Right atrium auricular region (tissue), 2 donors: Measurements from ENCODE around the gene DICER1. TPM values are rescaled to one million over a fixed set of nuclear protein-coding genes. Genes with fewer than 3 reads are reported as not detected.

ENCODE experiments used
- DNase-seq: peaks from one replicate; pipeline ENCODE4 v3.0.0-alpha.2; 2019; ENCODE audit warnings: low spot score
- H3K27ac ChIP-seq, 2 donors: fragments of 200-600 bp; sonication (generic); 1 replicate in 1 of 2; 2 replicates in 1 of 2; pipeline ENCODE4 v1.5.1; 2016 to 2019
- H3K27me3 ChIP-seq, 2 donors: fragments of 200-600 bp; sonication (generic); one replicate each; pipeline versions ENCODE4 v1.5.1 to v1.6.0; 2017 to 2019
- H3K36me3 ChIP-seq: fragments of 200-600 bp; sonication (generic); one replicate; pipeline ENCODE4 v1.5.1; 2016
- H3K4me1 ChIP-seq, 2 donors: fragments of 200-600 bp; sonication (generic); one replicate each; pipeline versions ENCODE4 v1.5.1 to v1.6.0; 2017 to 2019
- H3K4me3 ChIP-seq, 2 donors: fragments of 200-600 bp; sonication (generic); 1 replicate in 1 of 2; 2 replicates in 1 of 2; pipeline ENCODE4 v1.5.1; 2017 to 2019; ENCODE audit warnings: mild to moderate bottlenecking in 1 of 2, moderate library complexity in 1 of 2
- H3K9me3 ChIP-seq, 2 donors: fragments of 200-600 bp; sonication (generic); one replicate each; pipeline ENCODE4 v1.5.1; 2019
- total RNA-seq, 2 donors: library from RNA; depleted of rRNA; stranded (reverse); fragments of >200 nt; gene quantifications; one replicate each; pipeline ENCODE4 v1.1.0, GENCODE V29; 2016
- TF ChIP-seq, protein P1 (sequence below), 2 donors: fragments of 200-600 bp; sonication (generic); IDR thresholded peaks; one replicate each; pipeline ENCODE4 v1.5.1; 2019; ENCODE audit warnings: antibody characterized with exemption in 2 of 2

Gene DICER1
- total RNA-seq, 2 donors from 2014 or later, result 15.9 to 23.0 TPM

DNA sequence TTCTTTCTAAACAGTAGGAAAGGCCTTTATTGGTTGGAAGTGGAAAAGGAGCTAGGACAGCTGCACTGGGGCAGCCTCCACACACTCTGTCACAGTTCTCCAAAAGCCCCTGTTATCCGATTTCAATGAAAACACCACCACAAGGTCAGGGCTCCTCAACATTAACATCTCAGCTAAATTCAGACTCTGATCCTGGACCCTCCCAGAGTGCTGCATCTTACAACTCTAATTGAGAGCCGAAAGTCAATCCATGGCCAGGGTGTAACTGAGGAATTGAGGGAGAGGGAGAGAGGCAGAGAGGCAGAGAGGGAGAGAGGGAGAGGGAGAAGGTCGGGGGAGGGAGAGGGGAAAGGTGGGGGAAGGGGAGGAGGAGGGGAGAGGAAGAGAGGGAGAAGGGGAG, 32.1 kb downstream of the DICER1 start:
- no peak overlapping the region for H3K4me3 ChIP-seq
- peaks cover 0 to 5% of the 10 kb centered on the region in 2 donors for H3K4me1 ChIP-seq
- H3K27me3 ChIP-seq, result no peaks in the 10 kb centered on the region
- H3K9me3 ChIP-seq, result no peaks in the 10 kb centered on the region
- TF ChIP-seq, protein P1, sequence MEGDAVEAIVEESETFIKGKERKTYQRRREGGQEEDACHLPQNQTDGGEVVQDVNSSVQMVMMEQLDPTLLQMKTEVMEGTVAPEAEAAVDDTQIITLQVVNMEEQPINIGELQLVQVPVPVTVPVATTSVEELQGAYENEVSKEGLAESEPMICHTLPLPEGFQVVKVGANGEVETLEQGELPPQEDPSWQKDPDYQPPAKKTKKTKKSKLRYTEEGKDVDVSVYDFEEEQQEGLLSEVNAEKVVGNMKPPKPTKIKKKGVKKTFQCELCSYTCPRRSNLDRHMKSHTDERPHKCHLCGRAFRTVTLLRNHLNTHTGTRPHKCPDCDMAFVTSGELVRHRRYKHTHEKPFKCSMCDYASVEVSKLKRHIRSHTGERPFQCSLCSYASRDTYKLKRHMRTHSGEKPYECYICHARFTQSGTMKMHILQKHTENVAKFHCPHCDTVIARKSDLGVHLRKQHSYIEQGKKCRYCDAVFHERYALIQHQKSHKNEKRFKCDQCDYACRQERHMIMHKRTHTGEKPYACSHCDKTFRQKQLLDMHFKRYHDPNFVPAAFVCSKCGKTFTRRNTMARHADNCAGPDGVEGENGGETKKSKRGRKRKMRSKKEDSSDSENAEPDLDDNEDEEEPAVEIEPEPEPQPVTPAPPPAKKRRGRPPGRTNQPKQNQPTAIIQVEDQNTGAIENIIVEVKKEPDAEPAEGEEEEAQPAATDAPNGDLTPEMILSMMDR (IDR thresholded peaks at IDR 0.05), result no peak
- no peak overlapping the region for H3K27ac ChIP-seq
- peaks cover 27% of the 10 kb centered on the region for H3K36me3 ChIP-seq
- DNase-seq, result no peak

DNA sequence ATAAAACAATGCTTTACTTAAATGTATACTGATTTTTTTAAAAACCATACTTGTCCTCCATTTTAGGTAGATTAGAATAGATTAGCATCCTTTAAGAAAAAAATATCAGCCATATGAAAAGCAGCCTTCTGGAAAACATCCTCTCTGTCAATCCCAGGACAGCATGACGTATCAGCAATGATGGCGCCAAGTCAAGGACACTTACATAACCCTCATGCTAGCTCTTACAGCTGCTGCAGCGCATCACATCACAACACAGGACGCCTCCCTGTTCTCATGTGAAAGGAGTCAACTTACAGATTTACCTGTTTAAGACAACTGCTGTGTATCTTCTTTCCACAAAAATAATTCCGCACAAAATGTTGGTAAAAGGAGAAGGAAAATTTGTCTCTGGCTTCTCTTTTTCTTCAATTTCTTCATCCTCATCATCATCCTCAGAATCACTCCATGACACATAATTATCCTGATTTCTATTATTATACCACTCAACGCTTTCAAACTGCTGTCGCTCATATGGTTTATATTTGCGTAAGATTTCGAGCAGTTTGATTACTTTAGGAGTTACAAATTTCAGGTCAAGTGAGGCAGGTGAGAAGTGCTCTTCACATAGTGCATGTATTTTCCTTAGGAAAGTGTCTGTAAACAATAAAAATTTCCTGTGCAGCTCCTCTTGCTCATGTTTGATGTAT, 33.3 kb downstream of the DICER1 start:
- no peak overlapping the region for H3K27ac ChIP-seq

DNA sequence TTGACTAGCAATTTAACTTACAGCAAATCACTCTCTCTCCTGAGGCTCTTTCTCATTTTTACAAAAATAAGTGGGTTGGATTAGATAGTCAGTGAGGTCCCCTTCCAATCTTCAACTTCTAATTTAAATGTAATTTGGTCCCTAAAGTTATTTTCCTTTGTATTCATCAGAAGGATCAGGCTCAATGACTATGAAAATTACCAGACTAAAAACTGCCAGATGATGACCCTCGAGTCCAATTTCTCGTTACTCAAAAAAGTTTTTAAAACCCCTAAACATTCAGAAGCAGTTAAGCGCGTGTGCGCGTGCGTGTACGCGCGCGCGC, 34.7 kb downstream of the DICER1 start:
- H3K9me3 ChIP-seq, result no peaks in the 10 kb centered on the region
- H3K27ac ChIP-seq, result no peak overlapping the region
- H3K27me3 ChIP-seq, result no peaks in the 10 kb centered on the region
- H3K4me1 ChIP-seq, result peaks cover 0 to 5% of the 10 kb centered on the region in 2 donors
- no peak for DNase-seq
- H3K36me3 ChIP-seq, result peaks cover 21% of the 10 kb centered on the region
- TF ChIP-seq, protein P1 (IDR thresholded peaks at IDR 0.05), result no peak
- H3K4me3 ChIP-seq, result no peak overlapping the region

More for the DNA sequence above, 33.3 kb downstream of the DICER1 start:
- Histone ChIP-seq H3K4me3 (no peak overlapping the region), H3K36me3 (peaks cover 21% of the 10 kb centered on the region), H3K4me1 (peaks cover 0 to 5% of the 10 kb centered on the region in 2 donors), H3K27me3 (no peaks in the 10 kb centered on the region), H3K9me3 (no peaks in the 10 kb centered on the region)
- TF ChIP-seq, protein P1 (IDR thresholded peaks at IDR 0.05), result no peak
- DNase-seq, result no peak

DNA sequence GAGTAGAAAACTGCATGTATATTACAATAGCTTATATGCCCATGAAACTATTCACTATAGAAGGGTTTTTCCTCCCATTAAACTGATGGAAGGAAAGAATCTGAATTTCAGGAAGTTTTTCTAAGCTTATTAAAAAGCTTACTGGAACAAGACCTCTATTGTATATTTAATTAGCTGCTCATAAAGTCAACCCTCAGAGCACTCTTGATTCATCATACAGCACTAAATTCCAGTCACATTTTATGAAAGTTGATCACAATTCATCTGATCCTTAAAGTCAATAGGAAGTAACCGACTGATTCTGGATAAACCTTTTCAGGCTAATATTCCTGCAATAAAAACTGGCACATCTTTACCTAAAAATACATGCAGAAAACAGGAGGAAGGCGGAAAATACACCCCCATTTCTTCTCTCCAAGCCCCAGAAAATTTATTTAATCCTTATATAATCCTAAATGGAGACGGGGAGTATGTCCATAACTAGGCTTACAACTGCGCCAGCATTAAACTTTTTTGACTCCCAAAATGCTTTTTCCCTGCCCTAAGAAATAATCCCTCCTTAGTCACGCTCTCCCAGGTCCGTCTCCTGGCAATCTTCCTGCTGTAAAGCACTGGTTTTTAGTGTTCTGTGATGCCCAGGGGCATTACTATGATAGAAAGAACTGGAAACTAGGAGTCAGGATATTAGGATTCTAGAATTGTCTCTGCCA, 35.3 kb downstream of the DICER1 start:
- TF ChIP-seq, protein P1 (IDR thresholded peaks at IDR 0.05), result no peak
- no peak for DNase-seq
- Histone ChIP-seq H3K4me3 (no peak overlapping the region), H3K27me3 (no peaks in the 10 kb centered on the region), H3K4me1 (peaks cover 0 to 2% of the 10 kb centered on the region in 2 donors), H3K9me3 (no peaks in the 10 kb centered on the region), H3K36me3 (peaks cover 26% of the 10 kb centered on the region), H3K27ac (no peak overlapping the region)

DNA sequence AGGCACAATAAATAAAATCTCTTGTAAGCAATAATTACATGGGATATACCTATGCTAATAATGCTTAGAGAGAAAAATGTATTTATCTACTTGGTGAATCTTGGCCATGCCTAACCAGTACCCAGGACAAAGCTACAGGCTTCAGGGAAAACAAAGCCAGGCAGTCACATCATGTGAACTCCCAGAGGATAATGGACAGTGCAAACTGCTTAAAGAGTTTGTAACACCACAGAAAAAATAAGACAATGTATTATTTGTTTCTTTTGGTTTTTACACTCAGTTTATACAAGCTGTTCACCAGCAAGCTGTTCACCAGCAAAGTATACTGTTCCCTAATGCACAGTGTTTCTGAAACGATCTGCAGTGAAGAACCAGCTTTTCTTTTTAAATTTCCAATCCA, 38.0 kb downstream of the DICER1 start:
- Histone ChIP-seq H3K9me3 (no peaks in the 10 kb centered on the region), H3K36me3 (peaks cover 36% of the 10 kb centered on the region), H3K4me3 (no peak overlapping the region), H3K27me3 (no peaks in the 10 kb centered on the region), H3K27ac (no peak overlapping the region), H3K4me1 (no peaks in the 10 kb centered on the region)
- TF ChIP-seq, protein P1 (IDR thresholded peaks at IDR 0.05), result no peak
- no peak for DNase-seq
